ENCODE data around the gene TASOR2. TPM values are rescaled to one million over a fixed set of nuclear protein-coding genes. Genes with fewer than 3 reads are reported as not detected.

TASOR2 gene, protein sequence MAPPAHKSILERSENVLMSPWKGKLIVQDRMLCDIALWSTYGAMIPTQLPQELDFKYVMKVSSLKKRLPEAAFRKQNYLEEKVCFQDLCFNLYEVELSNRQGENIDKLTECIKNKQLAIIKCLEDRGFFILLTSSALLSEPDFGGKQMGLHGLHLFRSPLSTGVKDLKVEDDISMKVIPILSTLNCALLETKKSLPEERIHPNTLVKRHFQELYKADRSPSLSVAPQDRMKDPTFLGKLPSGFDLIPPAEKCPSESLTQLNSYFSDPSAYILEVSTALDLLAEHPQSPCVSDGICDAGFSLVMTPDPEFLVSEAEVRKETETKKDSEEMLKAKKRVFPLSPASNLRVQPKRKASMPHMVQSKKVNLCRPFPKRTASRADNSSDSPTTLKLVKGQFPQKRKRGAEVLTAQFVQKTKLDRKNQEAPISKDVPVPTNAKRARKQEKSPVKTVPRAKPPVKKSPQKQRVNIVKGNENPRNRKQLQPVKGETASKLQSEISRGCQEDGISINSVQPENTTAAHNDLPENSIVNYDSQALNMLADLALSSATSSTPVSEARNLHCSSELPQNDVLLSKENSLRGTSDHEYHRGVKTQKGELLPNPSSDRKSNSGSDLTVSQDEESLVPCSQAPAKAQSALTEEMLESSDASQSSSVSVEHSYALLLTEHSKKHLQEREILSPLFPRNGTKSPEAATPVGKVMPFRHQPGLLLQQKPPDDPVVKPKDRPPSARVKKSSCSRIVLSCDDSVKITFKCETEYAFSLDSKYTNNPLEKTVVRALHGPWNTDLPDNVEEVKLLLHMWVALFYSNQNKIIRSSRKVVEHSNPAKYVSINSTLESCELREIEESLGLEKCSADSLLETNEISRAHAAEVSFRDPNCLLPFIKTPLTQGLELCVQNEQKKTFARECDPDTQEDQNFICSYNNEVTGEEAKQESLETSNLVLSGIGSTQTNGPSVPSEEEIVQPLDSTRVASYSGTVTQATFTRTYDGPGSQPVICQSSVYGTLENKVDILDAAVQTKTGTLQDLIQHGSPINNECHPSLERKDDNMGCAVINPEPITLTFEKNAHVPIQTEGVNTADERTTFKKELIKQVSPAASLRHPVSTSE (N-terminal part only)
- 10 to 100 TPM; 35.4 to 41.2 (median 39.4) TPM for polyA plus RNA-seq (ENCODE audit: insufficient read length in 4 of 4)

DNA sequence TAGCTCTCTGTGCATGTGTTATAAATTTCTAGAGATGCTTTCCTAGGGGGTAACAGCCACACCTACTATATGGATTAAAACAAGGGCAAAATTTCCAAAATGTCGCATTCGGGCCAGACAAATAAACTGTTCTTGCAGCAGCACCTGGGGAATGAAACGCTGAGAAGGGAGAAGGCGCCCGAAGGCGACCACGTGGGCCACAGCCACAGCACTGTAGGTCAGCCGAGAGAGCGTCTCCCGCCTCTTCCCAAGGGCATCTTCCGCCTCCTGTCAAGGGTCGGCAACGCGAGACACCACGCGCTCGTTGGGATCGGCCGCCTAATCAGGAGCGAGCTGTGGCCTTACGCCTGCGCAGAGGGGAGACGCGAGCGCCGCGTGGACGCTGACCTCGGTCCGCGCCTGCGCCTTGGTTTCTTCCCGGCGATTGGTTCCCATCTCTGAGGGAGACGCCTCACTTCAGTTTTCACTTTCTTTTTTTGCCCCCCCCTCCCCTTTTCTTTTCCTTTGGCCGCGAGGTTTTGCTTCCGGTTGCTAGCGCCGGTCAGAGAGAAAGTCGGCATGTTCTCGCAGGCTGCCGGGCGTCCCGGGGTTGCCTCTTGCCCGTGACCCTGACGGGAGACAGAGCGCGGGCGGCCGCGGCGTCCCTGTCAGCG lies at the start of gene TASOR2:
TASOR2 (plus strand) TSS at position 521 of the 653 bp plus-strand sequence. CDS start 35,805 bp downstream, outside the sequence.
- DNase-seq (ENCODE audit: low read depth in 4 of 4, low spot score in 3 of 4) = peak; percentile 94 to 95 (median 94)

DNA sequence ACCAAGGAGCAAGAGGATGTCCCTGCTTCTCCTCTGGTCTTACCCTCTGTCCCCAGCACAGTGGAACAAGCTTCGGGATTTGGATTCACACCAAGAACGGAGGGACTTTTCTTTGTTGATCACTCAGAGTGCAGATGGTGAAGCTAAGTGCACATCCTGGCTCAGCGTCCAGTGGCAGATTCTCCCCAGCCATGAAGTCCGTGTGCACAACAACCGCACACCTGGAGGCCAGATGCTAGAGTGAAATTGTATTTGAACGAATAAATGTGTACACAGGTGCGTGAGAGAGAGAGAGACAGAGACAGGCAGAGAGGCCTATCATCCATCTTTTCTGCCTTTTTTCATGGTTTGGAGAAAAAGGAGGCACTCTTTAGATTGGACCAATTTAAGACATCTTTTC lies 49.7 kb upstream of the TASOR2 start:
- no peak for DNase-seq (ENCODE audit: low read depth in 4 of 4, low spot score in 3 of 4)

DNA sequence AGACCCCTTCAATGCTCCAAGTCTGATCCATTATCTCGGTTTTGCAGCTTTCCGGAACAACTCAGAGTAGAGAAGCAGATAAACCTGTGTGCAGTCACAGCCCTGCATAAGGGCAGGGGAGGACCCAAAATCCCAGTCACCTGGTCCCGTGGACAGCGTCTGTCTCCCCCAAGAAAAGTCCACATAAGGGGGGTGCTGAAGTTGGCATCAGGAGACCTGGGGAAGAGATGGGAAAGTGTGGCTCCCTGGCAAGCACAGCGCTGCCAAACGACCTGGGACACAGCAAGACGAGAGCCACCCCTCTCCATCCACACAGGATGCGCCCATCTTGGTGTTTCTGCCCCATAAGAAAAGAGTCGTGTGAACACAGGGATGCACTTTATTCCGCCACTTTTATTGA lies 46.1 kb upstream of the TASOR2 start:
- no peak for DNase-seq (ENCODE audit: low read depth in 4 of 4, low spot score in 3 of 4)

DNA sequence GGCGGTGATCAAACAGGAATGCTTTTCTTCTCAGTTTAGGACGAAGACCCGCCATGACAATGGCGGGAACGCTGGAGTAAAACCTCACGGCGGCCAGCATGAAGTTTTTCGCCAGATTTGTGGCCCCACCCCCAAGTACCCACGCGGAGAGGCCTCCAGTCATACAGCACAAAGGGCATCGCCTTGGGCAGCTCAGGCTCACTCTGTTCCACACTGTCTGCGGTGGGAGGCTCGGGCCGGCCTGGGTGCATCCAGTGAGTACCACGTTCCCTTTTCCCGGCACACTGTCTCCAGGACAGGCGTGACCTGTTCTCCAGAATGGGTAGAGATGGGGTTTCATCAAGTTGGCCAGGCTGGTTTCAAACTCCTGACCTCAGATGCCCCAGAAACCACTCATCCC lies 45.6 kb upstream of the TASOR2 start:
- no peak for DNase-seq (ENCODE audit: low read depth in 4 of 4, low spot score in 3 of 4)

DNA sequence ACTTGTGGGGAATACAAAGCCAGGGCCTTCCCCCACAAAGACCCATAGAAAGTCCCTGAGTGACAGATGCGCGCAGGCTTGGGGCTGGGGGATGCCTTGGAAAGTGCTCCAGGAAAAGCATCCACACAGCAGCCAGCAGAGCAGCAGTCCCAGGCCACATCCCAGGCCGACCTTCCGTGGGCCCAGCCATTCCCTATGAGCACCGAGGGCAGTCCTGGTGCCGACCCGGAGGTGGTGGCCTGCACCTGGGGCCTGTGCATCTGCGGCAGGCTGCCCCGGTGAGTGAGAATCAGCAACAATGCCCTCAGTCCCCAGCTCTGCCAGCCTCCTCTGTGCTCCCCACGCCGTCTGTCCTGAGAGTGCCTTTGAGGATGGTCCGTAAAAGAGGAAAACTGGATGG lies 44.6 kb upstream of the TASOR2 start:
- DNase-seq (ENCODE audit: low read depth in 4 of 4, low spot score in 3 of 4) = no peak

DNA sequence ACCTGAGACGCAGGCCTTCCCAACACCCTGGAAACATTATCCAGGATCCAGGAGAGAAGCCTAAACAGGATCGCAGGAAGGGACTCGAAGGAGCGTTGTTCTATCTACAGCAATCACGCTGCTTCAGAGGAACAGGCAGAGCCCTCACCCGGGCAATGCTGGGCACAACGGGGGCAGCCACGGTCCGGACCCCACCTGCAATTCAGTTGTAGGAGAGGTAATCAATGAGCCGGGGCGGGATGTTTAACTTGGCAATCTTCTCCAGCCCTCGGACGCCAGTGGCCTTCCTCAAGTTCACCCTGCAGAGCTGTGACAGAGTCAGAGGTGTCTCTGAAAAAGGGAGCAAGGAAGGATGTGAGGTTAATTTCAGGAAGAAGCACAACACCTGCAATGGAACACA lies 44.1 kb upstream of the TASOR2 start:
- no peak for DNase-seq (ENCODE audit: low read depth in 4 of 4, low spot score in 3 of 4)

DNA sequence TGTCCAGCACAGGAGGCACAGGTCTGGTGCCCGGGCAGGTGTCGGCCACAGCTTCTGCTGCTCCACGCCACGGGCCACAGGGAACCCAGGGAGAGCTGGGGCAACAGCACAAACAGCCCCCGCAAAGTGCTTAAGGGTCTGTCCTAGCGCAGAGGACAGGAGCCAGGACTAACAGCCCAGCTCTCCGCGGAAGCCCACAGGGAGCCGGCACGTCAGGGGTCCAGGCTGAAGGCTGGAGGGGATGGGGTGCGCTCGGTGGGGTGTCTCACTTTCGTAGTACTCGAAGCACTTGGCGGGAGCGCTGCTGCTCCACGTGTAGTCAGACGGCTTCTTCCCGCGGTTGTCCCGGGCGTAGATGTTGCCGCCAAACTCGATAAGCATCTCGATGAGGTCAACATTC lies 43.1 kb upstream of the TASOR2 start:
- DNase-seq (ENCODE audit: low read depth in 4 of 4, low spot score in 3 of 4) = no peak

DNA sequence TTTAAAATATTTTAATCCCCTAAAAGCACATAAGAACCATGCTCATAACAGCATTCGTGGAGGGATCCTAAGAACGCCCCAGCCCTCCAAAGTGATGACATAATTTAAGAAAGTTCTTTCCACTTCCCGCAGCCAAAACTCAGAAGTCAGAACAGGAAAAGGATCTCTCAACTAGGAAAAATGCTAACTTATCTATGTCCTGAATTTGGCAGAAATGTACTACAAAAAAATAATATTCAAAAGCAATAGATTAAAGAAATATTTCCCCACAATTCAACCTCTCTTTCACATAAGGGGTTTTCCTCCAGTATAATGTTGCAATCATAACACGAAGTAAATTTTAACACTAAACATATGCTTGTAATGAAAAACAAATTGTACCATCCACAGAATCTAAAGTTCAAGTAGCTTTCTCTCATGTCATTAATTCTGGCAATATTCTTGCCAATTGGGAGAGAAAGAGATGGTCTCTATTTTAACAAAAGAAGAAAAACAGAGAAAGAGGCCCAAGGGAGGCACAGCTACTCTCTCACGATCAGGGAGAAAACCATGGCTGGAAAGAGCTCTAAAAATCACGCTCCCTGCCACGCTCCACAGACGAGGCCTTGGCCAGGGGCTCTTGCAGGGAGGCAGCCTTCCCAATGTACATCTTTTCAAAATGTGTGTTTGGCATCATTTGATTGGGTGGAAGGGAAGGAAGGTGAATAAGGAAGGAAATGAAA lies 41.1 kb upstream of the TASOR2 start:
- DNase-seq (ENCODE audit: low read depth in 4 of 4, low spot score in 3 of 4) = no peak

DNA sequence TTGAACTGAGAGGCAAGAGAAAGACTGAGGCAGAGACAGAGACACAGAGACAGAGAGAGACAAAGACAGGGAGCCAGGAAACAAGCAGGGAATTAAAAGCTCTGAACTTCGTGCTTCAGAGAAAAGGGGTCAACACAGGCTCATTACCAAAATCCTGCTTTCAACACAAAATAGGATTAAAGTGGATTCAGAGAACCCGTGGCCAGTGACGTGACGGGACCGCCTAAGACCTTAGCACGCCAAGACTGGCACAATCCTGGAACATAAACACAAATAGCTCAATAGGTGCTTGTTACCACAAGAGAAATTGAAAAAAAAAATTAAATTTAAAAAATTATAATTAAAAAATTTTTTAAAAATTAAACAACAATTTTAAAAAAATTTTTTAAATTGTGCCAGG lies 39.7 kb upstream of the TASOR2 start:
- no peak for DNase-seq (ENCODE audit: low read depth in 4 of 4, low spot score in 3 of 4)

DNA sequence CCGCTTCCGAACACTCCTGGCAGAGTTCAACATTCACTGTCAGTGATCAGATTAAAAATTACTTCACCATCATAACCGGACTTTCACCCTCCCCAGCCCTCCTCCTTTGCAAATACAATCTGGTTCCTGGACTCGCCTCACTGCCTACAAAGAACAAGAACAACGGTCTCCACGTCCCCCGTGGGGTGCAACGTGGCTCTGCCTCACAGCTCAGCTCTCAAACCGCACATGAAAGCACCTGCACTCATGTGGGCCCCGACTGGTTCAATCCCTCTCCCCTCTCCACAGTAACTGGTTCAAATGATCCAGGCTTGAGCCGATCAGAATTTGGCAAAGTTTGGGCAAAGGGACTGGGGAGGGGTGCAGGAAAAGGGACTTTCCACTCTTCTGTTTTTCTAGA lies 39.3 kb upstream of the TASOR2 start:
- no peak for DNase-seq (ENCODE audit: low read depth in 4 of 4, low spot score in 3 of 4)

DNA sequence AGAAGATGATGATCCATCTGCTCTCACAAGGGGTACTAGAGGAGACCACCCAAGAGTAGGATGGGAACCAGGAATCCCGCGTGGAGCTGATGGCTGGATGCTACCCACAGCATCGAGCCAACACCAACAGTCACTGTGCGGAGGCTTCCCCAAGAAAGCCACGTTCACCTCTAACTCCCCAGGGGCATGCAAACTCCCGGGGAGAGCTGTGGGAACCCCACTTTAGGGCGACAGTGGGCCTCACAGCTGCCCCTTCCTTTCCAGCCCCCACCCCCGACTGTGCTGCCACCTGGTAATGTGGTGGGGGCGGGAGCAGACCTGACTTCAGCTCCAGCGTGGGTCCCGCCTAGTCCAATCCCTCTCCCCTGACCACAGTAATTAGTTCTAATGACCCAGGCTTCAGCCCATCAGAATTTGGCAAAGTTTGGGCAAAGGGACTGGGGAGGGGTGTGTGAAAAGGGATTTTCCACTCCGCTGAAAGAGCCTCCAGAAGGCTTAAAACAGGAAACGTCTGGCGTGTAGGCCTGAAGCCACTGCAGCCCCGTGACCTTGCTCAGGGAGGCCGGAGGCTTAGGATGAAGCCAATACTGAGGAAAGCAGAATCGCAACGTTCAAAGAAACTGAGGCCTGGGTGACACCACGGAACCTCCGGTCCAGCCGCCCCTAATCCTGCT lies 38.6 kb upstream of the TASOR2 start:
- no peak for DNase-seq (ENCODE audit: low read depth in 4 of 4, low spot score in 3 of 4)

DNA sequence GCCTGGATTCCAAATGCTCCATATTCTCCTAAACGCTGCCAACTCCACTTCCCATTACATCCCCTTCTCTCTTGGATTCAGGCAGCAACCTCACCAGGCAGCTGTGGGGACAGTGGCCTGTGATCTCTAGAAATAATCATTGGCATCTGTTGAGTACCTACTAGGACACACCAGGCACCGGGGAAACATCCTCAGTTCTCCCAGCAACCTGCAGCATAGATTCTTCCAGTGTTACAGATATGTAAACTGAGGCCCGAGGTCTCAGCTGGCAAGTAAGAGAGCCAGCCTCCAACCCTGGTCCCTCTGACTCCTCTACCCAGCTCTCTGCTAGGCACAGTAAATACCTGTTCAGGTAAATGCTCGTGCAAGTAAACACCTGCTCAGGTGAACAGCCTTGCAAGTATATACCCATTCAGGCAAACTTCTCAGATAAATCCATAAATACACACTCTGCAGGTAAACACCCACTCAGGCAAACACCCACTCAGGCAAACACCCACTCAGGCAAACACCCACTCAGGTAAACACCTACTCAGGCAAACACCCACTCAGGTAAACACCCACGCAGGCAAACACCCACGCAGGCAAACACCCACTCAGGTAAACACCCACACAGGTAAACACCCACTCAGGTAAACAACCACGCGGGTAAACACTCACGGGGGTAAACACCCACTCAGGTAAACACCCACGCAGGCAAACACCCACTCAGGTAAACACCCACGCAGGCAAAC lies 37.0 kb upstream of the TASOR2 start:
- no peak for DNase-seq (ENCODE audit: low read depth in 4 of 4, low spot score in 3 of 4)

DNA sequence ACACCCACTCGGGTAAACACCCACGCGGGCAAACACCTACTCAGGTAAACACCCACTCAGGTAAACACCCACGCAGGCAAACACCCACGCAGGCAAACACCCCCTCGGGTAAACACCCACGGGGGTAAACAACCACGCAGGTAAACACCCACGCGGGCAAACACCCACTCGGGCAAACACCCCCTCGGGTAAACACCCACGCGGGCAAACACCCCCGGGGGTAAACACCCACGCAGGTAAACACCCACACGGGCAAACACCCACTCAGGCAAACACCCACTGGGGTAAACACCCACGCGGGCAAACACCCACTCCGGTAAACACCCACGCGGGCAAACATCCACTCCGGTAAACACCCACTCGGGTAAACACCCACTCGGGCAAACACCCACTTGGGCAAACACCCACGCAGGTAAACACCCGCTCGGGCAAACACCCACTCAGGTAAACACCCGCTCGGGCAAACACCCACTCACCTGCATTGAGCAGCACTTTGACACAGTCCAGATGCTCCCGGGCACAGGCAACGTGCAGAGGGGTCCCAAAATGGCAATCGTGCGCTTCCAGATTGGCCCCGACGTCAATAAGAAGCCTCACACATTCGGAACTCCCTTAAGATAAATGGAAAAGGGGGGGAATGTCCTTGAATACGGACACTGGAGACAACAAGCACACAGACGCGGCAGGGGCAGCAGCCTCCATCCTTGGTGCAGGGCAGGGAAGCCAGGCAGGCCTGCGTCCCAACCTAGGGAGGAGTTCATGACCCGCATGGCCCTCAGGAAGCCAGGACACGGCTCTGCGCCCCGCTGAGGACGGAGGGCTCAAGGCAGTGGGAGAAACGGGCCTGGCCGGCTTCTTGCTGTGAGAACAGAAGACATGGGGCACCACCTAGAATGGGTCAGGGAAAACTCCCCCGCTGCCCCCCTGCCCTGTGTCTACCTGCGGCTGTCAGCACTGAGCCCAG lies 35.9 kb upstream of the TASOR2 start:
- no peak for DNase-seq (ENCODE audit: low read depth in 4 of 4, low spot score in 3 of 4)

DNA sequence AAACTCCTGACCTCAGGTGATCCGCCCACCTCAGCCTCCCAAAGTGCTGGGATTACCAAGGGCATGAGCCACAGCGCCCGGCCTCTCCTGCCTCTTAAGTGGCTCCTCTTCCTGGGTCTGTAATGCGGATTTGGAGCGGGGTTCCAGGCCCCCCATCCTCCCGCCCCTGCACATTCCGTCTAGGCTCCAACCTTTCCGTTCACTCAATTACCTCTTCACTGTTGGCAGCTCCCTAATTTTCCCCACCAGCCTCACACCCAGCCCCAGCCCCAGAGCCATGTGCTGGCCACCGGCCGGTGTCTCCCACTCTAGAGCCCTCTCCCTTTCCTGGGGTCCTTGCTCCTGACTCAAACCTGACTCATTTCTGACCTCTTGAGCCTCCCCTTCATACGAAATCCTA lies 34.9 kb upstream of the TASOR2 start:
- no peak for DNase-seq (ENCODE audit: low read depth in 4 of 4, low spot score in 3 of 4)

DNA sequence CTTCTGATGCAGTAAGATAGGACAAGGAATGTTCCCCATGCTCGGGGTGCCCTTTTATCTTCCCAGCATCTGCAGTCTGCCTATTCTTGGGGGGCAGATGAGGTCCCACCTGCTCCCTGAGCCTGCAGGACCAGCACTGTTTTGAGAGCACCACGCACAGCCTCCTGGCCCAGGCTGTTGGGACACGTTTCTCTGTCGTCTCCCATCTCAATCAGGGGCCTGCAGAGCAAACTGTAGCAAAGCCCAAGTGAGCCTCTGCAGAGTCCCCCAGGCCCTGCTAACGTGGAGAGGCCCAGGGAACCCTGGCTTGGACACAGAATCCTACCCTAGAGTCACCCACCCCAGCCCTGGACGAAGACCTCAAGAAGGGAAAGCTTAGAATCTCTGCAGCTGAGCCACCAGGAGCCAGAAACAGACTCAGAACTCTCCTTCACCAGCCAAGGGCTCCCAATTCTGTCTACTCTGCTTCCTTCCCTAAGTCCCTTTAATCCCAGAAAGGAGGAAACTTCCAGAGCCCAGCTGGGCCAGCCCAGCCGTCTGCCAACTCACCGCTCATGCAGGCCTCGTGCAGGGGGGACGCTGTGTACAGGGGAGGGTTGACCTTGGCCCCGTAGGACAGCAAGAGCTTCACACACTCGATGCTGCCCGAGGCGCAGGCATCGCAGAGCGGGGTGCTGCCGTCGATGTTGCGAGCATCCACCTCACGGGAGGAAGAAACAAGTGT lies 33.8 kb upstream of the TASOR2 start:
- no peak for DNase-seq (ENCODE audit: low read depth in 4 of 4, low spot score in 3 of 4)

DNA sequence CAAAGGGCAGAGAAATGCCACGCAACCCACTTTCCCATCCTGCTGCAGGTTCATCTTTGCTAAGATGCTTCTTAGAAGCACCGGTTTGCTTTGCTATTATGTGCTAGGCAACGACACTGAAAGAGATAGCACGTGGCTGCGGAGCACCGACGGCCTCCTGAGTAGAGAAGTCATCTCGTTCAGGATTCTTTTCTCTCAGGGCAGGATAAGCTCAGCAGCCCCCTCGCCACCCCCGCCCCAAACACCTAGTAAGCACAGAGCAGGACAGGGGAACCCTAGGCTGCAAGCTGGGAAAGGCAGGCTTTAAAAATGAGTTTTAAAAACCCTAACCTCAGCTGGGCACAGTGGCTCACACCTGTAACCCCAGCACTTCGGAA lies 33.3 kb upstream of the TASOR2 start:
- no peak for DNase-seq (ENCODE audit: low read depth in 4 of 4, low spot score in 3 of 4)

DNA sequence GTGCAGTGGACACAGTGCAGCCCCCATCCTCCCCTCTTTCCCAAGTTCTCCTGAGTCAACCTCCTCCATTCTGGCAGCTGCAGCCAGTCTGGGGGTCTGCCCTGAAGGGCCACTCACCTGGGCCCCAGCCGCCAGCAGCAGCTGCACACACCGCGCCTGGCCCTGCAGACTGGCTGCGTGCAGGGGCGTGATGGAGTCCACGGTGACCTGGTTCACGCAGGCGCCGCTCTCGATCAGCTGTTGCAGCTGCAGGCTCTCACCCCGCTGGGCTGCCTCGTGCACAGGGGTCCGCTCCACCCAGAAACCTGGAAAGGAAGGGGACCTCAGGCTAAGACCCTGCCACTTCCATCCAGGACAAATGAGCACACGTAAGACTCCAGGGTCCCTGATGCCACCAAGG lies 31.9 kb upstream of the TASOR2 start:
- DNase-seq (ENCODE audit: low read depth in 4 of 4, low spot score in 3 of 4) = no peak
